Medulla oblongata (tissue), 1 donor: ENCODE results near the gene HNRNPUL2.
A peak's percentile ranks its signal among the peaks of the same experiment; 100 is the strongest.

Experiments
- DNase-seq: peaks from one replicate; pipeline ENCODE4 v3.0.0-alpha.2; 2015; ENCODE audit errors: extremely low spot score

Gene HNRNPUL2

DNA sequence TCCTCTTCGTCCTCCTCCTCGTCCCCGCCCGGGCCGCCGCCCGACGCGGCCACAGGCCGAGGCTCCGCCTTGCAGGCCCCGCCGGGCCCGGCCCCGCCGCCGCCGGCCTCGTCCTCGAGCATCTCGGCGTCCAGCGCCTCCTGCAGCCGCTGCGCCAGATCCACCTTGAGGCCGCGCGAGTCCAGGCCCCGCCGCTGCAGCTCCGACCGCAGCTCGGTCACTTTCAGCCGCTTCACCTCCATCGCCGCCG lies 417 bp downstream of the HNRNPUL2 start:
- no peak for DNase-seq

- DNase-seq, result no peak
These were observed 922 bp downstream of the HNRNPUL2 start for GRCh38 chr11:62726156-62726914.

- DNase-seq, result no peak
These were observed 1.6 kb downstream of the HNRNPUL2 start for GRCh38 chr11:62725646-62726045.

- no peak for DNase-seq
These were observed 3.1 kb downstream of the HNRNPUL2 start for GRCh38 chr11:62724171-62724570.

DNA sequence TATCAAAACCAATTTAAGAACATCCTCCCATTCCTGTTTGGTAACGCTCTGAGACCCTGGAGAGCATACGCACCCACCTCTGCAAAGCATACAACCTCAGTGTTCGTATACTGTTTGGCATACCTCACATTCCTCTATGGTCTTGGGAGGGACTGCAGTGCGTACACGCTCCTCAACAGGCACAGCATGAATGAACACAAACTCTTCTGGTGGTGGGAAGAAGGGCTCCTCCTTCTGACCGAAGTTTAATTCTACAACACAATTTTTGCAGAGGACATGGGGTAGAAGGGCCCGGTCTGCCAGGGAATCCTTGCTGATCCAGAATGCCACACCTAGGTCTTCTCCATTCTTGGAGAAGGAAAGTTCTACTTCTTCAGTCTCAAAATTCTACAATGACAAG lies 5.3 kb downstream of the HNRNPUL2 start:
- no peak for DNase-seq

DNA sequence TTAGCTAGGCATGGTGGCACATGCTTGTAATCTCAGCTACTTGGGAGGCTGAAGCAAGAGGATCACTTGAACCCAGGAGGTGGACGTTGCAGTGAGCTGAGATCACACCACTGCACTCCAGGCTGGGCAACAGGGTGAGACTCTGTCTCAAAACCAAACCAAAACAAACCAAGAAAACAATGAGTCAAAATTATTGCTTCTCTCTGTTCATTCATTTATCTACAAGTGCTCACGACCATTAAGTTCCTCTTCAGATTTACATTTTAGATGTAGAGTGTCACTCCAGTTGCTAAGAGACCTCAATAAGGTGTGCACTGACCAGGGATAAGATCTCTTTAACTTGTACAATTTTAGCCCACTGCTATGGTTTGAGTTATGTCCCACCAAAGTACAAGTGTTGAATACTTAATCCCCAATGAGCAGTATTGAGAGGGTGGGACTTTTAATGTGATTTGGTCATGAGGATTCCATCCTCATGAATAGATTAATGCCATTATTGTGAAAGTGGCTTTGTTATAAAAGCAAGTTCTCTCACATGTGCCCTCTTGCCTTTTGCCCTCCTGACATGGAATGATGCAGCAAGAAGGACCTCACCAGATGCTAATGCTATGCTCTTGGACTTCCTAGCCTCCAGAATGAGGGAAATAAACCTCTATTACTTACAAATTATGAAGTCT lies 7.8 kb downstream of the HNRNPUL2 start:
- no peak for DNase-seq

DNA sequence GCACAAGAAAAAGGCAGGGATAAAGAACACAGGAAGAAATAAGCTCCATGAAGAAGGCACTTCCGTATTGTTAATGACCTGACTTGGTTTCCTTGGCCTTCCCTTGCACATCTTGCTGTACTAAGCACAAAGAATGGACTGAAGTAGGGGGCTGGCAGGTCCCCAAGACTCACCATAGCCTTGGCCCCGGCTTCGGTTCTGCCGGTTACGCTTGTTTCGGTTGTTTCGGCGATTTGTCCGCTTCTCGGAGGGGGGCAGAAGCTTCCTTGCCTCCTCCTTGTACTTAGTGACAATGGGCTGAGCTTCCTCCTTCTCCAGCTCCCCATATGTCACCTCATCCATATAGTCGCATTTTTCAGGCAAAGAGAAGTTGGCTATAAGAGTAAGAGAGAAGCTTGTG lies 10.4 kb downstream of the HNRNPUL2 start:
- no peak for DNase-seq

- no peak for DNase-seq
These were observed 11.1 kb downstream of the HNRNPUL2 start for GRCh38 chr11:62716206-62716605.

DNA sequence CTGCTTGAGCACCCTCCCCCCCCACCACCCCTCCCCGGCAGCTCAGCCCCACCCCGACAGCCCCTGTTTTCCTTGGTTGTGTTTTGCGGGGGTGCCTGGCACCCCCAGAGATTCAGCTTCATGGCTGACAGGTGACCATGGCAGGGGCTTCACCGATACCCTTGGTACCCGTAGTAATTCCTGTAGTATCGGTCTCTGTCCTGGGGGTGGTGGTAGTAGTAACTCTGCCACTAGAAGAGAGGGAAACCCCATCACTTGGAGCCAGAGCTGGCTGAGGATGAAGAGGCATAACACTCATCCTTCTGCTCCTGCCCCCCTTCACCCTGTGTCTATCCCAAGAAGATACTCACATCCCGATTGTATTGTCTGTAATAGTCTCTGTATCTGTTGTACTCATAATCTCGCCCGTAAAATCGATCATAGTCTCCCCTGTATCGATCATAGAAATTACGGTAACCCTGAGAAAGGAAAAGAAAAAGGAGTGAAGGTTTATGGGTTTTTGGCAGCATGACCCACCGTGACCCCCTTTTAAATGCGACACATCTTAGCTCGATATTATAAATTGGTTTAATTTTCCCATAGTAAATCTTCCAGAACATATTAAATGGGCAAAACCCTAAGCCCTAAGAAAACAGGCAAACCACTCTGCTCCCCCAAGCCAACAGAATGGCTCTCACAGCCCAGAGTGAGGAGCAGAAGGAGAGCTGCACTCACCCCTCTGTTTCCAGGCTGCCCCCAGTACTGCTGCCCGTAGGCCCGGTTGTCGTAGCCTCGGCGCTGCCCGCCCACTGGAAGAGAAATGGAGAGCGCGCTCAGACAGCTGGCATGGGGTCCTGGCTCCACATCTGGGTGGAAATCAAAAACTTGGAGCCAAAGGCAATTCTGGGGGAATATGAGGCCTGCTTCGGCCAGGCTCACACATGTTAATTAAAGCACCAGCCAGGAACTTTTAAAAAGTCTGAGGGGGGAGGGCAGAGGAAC lies 11.8 kb downstream of the HNRNPUL2 start:
- no peak for DNase-seq

GRCh38 chr11:62713343-62713742 lies 13.9 kb downstream of the HNRNPUL2 start:
- DNase-seq, result no peak

DNA sequence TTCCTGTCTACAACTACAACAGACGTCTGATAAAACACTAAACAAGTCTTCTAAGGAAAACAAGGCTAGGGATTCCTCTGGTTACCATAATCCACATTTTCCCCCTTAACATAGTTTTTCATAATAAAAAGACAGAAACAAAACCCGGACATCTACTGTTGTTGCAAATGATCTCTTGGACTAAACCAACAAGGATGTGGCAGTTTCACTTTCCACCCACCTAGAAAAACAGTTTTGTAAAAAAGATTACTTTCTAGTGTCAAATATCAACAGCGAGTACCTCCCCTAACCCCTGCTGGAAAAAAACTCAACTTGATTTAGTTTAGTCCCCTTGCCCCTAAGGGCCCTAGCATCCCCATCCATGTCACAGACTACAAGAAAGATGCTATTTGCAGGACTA lies 14.4 kb downstream of the HNRNPUL2 start:
- DNase-seq, result no peak

- no peak for DNase-seq
These were observed 14.9 kb downstream of the HNRNPUL2 start for GRCh38 chr11:62712276-62712812.

DNA sequence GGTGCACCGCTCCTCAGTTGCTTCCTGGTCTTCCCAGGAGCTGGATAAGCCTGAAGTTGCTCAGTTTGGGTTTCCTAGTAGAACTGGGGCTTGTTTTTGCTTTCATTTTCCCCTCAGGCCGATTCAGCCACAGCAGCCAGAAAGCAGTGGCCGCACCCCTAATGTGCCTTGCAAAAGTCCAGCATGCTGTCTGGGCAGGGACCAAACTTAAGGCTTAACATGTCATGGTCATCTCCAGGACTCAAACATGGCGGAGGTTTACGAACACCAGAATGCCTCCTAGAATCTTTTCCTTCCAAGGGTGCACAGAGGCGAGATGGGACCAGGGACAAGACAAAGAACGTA lies 17.3 kb downstream of the HNRNPUL2 start:
- no peak for DNase-seq

DNA sequence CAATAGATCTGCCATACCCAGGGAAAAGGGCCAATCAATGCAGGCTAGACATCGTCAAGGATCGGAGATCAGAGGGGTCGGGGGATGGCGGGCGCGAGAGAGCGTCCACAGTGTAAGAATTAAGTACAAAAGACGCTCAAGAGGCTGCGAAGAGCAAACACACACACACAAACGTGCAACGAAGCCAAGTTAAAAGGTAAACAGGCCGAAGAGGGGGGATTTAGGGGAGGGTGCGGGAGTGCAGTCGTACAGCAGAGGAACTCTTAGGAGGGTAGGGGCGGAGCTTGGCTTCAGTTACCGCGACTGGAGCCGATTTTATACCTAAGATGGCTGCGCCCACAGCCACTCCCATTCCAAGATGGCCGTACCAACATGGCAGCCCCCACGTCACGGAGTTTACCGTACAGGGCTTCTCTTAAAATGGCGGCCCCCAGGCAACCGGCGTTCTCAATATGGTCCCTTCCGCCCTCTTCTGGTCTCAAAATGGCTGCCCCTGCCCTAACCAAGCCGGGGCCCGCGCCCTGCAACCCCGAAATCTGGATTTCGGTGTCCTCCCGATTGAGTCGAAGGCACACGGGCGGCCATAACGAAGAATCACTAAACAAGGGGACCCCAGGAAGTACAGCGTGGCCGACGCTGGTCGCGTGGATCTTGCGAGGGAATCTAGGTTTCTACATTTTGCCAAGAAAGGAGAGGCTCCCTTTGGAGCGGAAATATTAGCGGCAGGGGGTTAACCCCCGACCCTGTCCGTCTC lies 17.8 kb downstream of the HNRNPUL2 start:
- DNase-seq, result peak; percentile 98

DNA sequence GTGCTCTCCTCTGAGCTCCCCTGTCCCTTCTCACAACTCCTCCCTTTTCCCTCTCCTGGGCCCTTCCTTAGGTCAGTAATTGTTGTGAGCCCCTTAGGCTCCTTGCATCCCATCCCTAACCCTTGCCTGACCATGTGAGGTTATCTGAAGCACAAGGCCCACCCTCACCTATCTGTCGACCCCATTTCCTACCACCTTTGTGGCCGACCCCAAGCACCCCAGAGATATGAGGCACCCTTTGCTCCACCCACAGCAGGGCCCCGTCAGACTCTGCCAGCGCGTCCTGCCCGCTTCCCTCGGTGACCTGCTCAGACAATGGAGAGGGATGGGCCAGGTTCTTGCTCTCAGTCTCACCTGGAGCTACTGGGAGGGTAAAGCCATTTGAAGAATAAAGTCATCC lies 18.5 kb downstream of the HNRNPUL2 start:
- no peak for DNase-seq

GRCh38 chr11:62708392-62708791 lies 18.9 kb downstream of the HNRNPUL2 start:
- no peak for DNase-seq

DNA sequence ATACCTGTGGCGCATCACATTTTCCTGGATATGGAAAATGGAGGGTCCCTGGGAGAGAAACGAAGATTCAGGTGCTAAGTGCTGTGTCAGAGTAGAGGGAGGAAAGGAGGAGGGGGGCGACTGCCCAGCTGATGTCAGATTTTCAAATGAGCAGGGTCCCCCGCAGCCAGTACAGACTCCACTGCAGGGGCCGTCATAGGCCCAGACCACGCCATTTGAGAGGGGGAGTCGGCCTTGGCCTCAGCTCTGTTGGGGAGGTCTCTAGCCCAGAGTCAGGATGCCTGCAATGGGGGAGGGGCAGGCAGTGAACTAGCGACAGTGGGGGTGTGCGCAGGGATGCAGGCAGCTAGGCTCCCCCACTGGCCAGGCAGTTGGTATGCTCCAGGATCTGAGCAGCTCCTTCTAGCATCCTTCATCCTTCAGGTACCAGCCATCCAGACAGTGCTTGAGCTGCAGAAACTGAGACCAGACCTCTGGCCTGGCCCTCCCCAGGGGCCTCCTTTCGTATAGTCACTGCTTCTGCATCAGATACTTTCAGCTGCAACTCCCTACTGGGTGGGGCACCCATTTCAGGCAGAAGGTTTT lies 19.9 kb downstream of the HNRNPUL2 start, which contains the start of the genes BSCL2 and GNG3:
BSCL2 (minus strand) TSS at position 148 of the 585 bp plus-strand sequence. CDS start 229 bp downstream, outside the sequence.
GNG3 (plus strand) TSS at position 400 of the 585 bp plus-strand sequence. CDS start 620 bp downstream, outside the sequence.
- peak; percentile 62 for DNase-seq

- DNase-seq, result no peak
These were observed 20.4 kb downstream of the HNRNPUL2 start for GRCh38 chr11:62706850-62707247.

GRCh38 chr11:62705880-62706849 lies 21.1 kb downstream of the HNRNPUL2 start:
- DNase-seq, result peak; percentile 96

DNA sequence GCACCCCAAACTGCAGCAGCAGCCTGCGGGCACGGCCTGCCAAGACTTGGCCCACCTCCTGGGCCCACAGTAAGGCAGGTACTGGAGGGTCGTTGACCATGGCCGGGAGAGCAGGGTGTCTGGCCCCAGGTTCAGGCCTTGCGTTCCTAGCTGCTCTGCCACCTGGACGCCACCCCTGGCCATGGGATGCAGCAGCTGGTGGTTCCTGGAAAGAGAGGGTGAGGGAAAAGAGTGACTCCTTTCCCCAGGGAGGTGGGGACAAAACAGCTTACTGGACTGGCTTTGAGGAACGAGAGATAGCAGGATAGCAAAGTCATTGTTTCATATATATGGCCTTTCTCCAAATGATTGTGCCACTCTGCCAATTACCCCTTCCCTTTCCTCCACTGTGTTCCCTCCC lies 21.8 kb downstream of the HNRNPUL2 start:
- no peak for DNase-seq
